Left lung (tissue), 10 donors: ENCODE measurements around the gene MRRF. TPM values are rescaled to one million over a fixed set of nuclear protein-coding genes. Genes with fewer than 3 reads are reported as not detected.

Experiments used
- ATAC-seq: fragments of 200-7000 bp; cut with Tn5 transposase; one replicate; pipeline ENCODE4 v1.9.1; 2020; ENCODE audit warnings: moderate library complexity
- DNase-seq, 4 donors: peaks; one replicate each; pipeline ENCODE4 v3.0.0-alpha.2; 2013 to 2020
- H3K27ac ChIP-seq, 2 donors: fragments of 200-600 bp; sonication (generic) in 1 of 2; one replicate each; pipeline versions ENCODE4 v1.5.0 to v1.8.0; 2020 to 2021
- H3K27me3 ChIP-seq, 2 donors: fragments of 200-600 bp; sonication (generic) in 1 of 2; one replicate each; pipeline versions ENCODE4 v1.5.0 to v1.8.0; 2020 to 2021
- H3K36me3 ChIP-seq, 2 donors: fragments of 200-600 bp; sonication (generic) in 1 of 2; one replicate each; pipeline versions ENCODE4 v1.5.0 to v1.8.0; 2020 to 2021
- H3K4me1 ChIP-seq, 2 donors: fragments of 200-600 bp; one replicate each; pipeline ENCODE4 v1.8.0; 2021
- H3K4me3 ChIP-seq, 2 donors: fragments of 200-600 bp; sonication (generic) in 1 of 2; one replicate each; pipeline versions ENCODE4 v1.5.0 to v1.8.0; 2020 to 2021; ENCODE audit warnings: mild to moderate bottlenecking in 1 of 2
- H3K9me3 ChIP-seq, 2 donors: fragments of 200-600 bp; sonication (generic) in 1 of 2; one replicate each; pipeline versions ENCODE4 v1.5.0 to v1.8.0; 2020 to 2021
- intact Hi-C, 2 donors: fragments of 100-400 bp; cut with DNase I; formaldehyde crosslinking; loops; one replicate each; pipeline versions ENCODE4 v1.11.2 to v1.14.2; 2022
- polyA plus RNA-seq, 6 donors: library from polyadenylated mRNA; unstranded; fragments of 120-200 nt; gene quantifications; one replicate each; pipeline ENCODE4 v1.2.1, GENCODE V29; 2013; ENCODE audit not compliant: insufficient read length in 6 of 6
- total RNA-seq, 2 donors: library from RNA; stranded (reverse); fragmentation: NEBNext Ultra II Directional; extraction: Animal tissue kit (Norgen Biotek cat#: 25700); gene quantifications; one replicate each; pipeline ENCODE4 v1.2.1, GENCODE V29; 2021
- TF ChIP-seq, protein P1 (sequence below), 2 donors: fragments of 200-600 bp; sonication (generic) in 1 of 2; IDR thresholded peaks; one replicate each; pipeline versions ENCODE4 v1.5.0 to v1.8.0; 2021; ENCODE audit warnings: antibody characterized with exemption in 2 of 2
- donor health status: DM: no; HTN: yes; CAD: no.
- donor health status: DM: no; HTN: no; CAD: no.

The MRRF gene
- total and polyA plus RNA-seq, 8 donors = 21.3 to 53.0 (median 41.2) TPM

DNA sequence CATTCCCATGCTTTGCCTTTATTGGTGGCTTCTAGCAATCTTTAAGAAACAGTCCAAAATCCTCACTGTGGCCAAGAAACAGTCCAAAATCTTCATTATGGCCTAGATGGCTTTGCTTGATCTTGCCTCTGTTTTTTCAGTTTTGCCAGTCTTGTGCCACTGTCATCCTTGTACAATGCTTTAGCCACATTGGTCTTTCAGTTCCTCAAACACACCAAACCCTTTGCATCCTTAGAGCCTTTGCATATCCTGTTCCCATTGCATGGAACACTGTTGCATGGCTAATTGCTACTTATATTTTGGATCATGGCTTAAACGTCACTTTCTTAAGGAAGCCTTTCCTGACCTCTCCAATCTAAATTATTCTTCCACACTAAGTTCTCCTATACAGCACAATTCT lies 22.1 kb downstream of the MRRF start:
- Histone ChIP-seq H3K27ac (peak overlapping the region in 1 of 2 donors; percentile 21), H3K9me3 (no peaks in the 10 kb centered on the region), H3K4me1 (peaks cover 0 to 7% of the 10 kb centered on the region in 2 donors), H3K4me3 (no peak overlapping the region), H3K27me3 (no peaks in the 10 kb centered on the region), H3K36me3 (peaks cover 2 to 68% of the 10 kb centered on the region in 2 donors)
- intact Hi-C loops = no loop called here
- DNase-seq = no peak
- TF ChIP-seq, protein P1, sequence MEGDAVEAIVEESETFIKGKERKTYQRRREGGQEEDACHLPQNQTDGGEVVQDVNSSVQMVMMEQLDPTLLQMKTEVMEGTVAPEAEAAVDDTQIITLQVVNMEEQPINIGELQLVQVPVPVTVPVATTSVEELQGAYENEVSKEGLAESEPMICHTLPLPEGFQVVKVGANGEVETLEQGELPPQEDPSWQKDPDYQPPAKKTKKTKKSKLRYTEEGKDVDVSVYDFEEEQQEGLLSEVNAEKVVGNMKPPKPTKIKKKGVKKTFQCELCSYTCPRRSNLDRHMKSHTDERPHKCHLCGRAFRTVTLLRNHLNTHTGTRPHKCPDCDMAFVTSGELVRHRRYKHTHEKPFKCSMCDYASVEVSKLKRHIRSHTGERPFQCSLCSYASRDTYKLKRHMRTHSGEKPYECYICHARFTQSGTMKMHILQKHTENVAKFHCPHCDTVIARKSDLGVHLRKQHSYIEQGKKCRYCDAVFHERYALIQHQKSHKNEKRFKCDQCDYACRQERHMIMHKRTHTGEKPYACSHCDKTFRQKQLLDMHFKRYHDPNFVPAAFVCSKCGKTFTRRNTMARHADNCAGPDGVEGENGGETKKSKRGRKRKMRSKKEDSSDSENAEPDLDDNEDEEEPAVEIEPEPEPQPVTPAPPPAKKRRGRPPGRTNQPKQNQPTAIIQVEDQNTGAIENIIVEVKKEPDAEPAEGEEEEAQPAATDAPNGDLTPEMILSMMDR (IDR thresholded peaks at IDR 0.05) = no peak
- ATAC-seq = no peak

- no peak for ATAC-seq
- intact Hi-C loops = no loop called here
- no peak for DNase-seq
- no peak overlapping the region for H3K4me3 ChIP-seq
- peak overlapping the region in 1 of 2 donors; percentile 21 for H3K27ac ChIP-seq
- peaks cover 2 to 68% of the 10 kb centered on the region in 2 donors for H3K36me3 ChIP-seq
- TF ChIP-seq, protein P1 (IDR thresholded peaks at IDR 0.05) = no peak
- H3K27me3 ChIP-seq = no peaks in the 10 kb centered on the region
- peaks cover 0 to 7% of the 10 kb centered on the region in 2 donors for H3K4me1 ChIP-seq
- H3K9me3 ChIP-seq = no peaks in the 10 kb centered on the region
These were observed 22.6 kb downstream of the MRRF start for GRCh38 chr9:122287214-122287720.

- H3K27me3 ChIP-seq = no peaks in the 10 kb centered on the region
- H3K4me1 ChIP-seq = peaks cover 0 to 7% of the 10 kb centered on the region in 2 donors
- ATAC-seq = no peak
- H3K27ac ChIP-seq = no peak overlapping the region
- no peak for DNase-seq
- no peak overlapping the region for H3K4me3 ChIP-seq
- TF ChIP-seq, protein P1 (IDR thresholded peaks at IDR 0.05) = no peak
- intact Hi-C loops = no loop called here
- H3K9me3 ChIP-seq = no peaks in the 10 kb centered on the region
- H3K36me3 ChIP-seq = peaks cover 2 to 67% of the 10 kb centered on the region in 2 donors
These were observed 26.8 kb downstream of the MRRF start for GRCh38 chr9:122291458-122291857.

DNA sequence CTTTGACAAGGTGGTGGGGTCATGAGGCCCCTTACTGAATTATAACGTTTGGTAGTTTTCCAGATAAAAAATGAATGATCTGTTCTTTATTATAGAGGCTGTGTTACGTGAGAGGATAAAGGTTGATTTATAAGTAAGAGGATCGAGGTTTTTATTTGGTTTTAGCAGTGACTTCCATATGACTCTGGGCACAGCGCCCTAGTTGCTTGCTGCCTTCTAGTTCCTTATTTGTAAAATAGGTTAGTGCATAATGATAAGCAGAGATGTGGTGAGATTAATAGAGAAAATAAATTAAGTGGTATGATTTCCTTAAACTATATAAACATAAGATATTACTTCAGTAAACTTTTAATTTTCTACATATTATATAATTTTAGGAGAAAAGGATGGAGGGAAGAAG lies 29.8 kb downstream of the MRRF start:
- TF ChIP-seq, protein P1 (IDR thresholded peaks at IDR 0.05) = no peak
- Histone ChIP-seq H3K36me3 (peaks cover 0 to 59% of the 10 kb centered on the region in 2 donors), H3K27me3 (no peaks in the 10 kb centered on the region), H3K9me3 (no peaks in the 10 kb centered on the region), H3K4me1 (no peaks in the 10 kb centered on the region), H3K4me3 (no peak overlapping the region), H3K27ac (no peak overlapping the region)
- no peak for ATAC-seq
- no peak for DNase-seq
- intact Hi-C loops = no loop called here

GRCh38 chr9:122297512-122297911 lies 32.8 kb downstream of the MRRF start:
- TF ChIP-seq, protein P1 (IDR thresholded peaks at IDR 0.05) = no peak
- DNase-seq (no peak), ATAC-seq (peak; percentile 49)
- H3K9me3 ChIP-seq = no peaks in the 10 kb centered on the region
- H3K27me3 ChIP-seq = no peaks in the 10 kb centered on the region
- no peaks in the 10 kb centered on the region for H3K4me1 ChIP-seq
- H3K27ac ChIP-seq = no peak overlapping the region
- intact Hi-C loops = no loop called here
- no peak overlapping the region for H3K4me3 ChIP-seq
- H3K36me3 ChIP-seq = peaks cover 0 to 38% of the 10 kb centered on the region in 2 donors
